Smooth muscle cell (in vitro differentiated cells): ENCODE results near the gene INHA. TPM values are rescaled to one million over a fixed set of nuclear protein-coding genes. Genes with fewer than 3 reads are reported as not detected.

Experiments used
- DNase-seq: peaks from one replicate; lab custom pipeline; 2025; ENCODE audit not compliant: unreplicated experiment; lab: John Stamatoyannopoulos, UW
- H2AFZ ChIP-seq: fragments of 200-600 bp; sonication (generic); 2 replicates; pipeline ENCODE4 v1.6.0; 2016; ENCODE audit warnings: antibody characterized with exemption, low read depth, mild to moderate bottlenecking
- H3F3A ChIP-seq: fragments of 200-600 bp; sonication (generic); 2 replicates; pipeline ENCODE4 v1.6.0; 2017; ENCODE audit warnings: antibody characterized with exemption, low read depth
- H3K27ac ChIP-seq: fragments of 200-600 bp; sonication (generic); 2 replicates; pipeline ENCODE4 v1.5.1; 2016; ENCODE audit warnings: low read depth, mild to moderate bottlenecking
- H3K27me3 ChIP-seq: fragments of 200-600 bp; sonication (generic); 2 replicates; pipeline ENCODE4 v1.6.1; 2016; ENCODE audit warnings: low read depth, mild to moderate bottlenecking
- H3K36me3 ChIP-seq: fragments of 200-600 bp; sonication (generic); 2 replicates; pipeline ENCODE4 v1.5.1; 2016; ENCODE audit warnings: low read depth
- H3K4me1 ChIP-seq: fragments of 200-600 bp; sonication (generic); 2 replicates; pipeline ENCODE4 v1.5.1; 2016; ENCODE audit warnings: low read depth
- H3K4me2 ChIP-seq: fragments of 200-600 bp; sonication (generic); 2 replicates; pipeline ENCODE4 v1.6.0; 2016; ENCODE audit warnings: mild to moderate bottlenecking
- H3K4me3 ChIP-seq: fragments of 200-600 bp; sonication (generic); 2 replicates; pipeline ENCODE4 v1.5.1; 2016; ENCODE audit warnings: mild to moderate bottlenecking
- H3K79me2 ChIP-seq: fragments of 200-600 bp; sonication (generic); 2 replicates; pipeline ENCODE4 v1.6.0; 2016; ENCODE audit warnings: low read depth, mild to moderate bottlenecking
- H3K9ac ChIP-seq: fragments of 200-600 bp; sonication (generic); 2 replicates; pipeline ENCODE4 v1.6.0; 2016; ENCODE audit warnings: low read depth
- H3K9me3 ChIP-seq: fragments of 200-600 bp; sonication (generic); replicated peaks from 2 replicates; pipeline ENCODE4 v1.5.1; 2016; ENCODE audit warnings: low read depth
- H4K20me1 ChIP-seq: fragments of 200-600 bp; sonication (generic); 2 replicates; pipeline ENCODE4 v1.6.0; 2016; ENCODE audit warnings: low read depth
- WGBS: methylation state at CpG from one replicate; pipeline ENCODE4 v1.1.7; 2016; ENCODE audit warnings: low lambda C conversion rate; 5-methylcytosine and 5-hydroxymethylcytosine counted together
- polyA plus RNA-seq: library from polyadenylated mRNA; unstranded; fragments of >200 nt; fragmentation: Nextera tagmentation; extraction: Ambion mirVana; gene quantifications from 2 replicates; pipeline ENCODE4 v1.2.1, GENCODE V29; 2016
- total RNA-seq: library from RNA; depleted of rRNA; stranded (reverse); fragments of >200 nt; gene quantifications from 2 replicates; pipeline ENCODE4 v1.2.3, GENCODE V29; 2014
- TF ChIP-seq, protein P1 (sequence below): fragments of 200-600 bp; sonication (generic); IDR thresholded peaks from 2 replicates; pipeline ENCODE4 v1.5.1; 2017; ENCODE audit warnings: borderline replicate concordance, mild to moderate bottlenecking, antibody characterized with exemption; ENCODE audit not compliant: insufficient read depth, poor library complexity, severe bottlenecking

INHA gene
- total and polyA plus RNA-seq, 2 experiments from 2014 or later = 4.0 to 4.3 TPM

DNA sequence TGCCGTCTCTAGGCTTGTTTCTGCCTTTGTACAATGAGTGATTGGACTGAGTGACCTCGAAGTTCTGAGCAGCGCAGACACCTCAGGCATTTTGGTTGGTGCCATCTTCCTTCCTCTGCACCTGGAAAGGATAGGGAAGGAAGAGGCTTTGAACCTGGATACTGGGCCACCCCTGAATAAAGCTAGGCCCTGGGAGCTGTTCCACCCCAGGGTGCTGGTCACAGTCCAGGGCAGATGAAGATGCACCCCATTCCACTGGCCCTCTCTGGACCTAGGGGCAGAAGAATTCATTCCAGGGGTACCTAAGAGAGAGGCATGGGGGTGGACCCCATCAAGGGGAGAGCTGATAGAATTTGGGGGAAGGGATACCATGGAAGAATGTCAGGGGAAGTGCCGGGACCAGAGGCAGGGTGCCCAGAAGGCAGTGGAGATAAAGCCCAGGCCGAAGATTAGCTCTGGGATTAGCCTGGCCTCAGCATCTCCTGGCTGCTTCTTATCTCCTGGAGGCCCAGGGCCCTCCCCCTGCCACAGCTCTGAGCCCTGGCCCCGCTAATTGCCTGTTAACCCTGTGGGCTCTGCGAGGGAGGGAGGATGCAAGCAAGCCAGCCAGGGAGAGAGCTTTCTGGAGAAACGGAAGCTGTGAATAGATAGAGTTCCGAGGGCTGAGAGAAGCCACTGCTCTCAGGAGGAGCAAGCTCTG lies 46.4 kb upstream of the INHA start:
- H2AFZ ChIP-seq = no peak overlapping the region

DNA sequence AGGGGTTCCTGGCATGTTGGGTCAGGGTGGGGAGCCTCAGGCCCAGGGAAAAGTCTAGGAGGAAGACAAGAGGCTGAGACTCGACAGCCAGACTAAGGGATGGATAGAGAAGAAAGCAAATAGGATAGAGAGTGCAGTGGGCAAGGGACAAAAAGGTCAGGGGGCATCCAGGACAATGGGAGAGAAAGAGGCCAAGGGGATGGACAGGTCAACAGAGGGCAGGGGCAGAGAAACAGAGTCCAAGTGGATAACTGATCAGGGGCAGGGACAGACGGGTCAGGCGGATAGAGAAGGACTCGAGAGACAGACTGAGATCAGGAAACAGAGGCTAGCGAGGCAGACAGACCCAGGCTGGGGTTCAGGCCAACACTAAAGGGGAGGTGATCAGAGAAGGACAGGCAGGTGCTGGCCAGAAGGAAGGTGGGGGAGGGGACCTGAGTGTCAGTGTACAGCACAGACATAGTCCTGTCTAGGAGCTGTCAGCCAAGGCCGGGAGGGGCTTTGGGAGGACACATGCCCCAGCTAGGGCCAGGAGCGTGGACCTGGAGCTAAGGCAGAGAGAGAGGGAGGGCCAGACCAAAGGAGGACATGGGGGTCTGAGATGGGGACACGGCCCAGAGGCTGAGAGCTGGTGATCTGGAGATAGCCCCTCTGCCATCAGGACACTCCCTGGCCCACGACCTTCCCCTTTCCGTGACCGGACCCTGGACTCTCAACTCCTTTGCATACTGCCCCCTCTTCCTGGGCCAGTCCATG lies 45.6 kb upstream of the INHA start:
- peaks cover 41% of the 10 kb centered on the region for H3K4me1 ChIP-seq
- H3K79me2 ChIP-seq = no peaks in the 10 kb centered on the region
- no peak overlapping the region for H3K4me3 ChIP-seq
- no peak overlapping the region for H3K9ac ChIP-seq
- no peak overlapping the region for H3K27ac ChIP-seq
- H4K20me1 ChIP-seq = peaks cover 4% of the 10 kb centered on the region
- no peak for DNase-seq
- WGBS = 71% methylated on average over 10 of the region's 11 CpGs
- peak overlapping the region; percentile 54 for H3K4me2 ChIP-seq
- no peaks in the 10 kb centered on the region for H3K36me3 ChIP-seq
- H3K9me3 ChIP-seq = no peaks in the 10 kb centered on the region
- no peaks in the 10 kb centered on the region for H3F3A ChIP-seq
- H3K27me3 ChIP-seq = no peaks in the 10 kb centered on the region
- TF ChIP-seq, protein P1, sequence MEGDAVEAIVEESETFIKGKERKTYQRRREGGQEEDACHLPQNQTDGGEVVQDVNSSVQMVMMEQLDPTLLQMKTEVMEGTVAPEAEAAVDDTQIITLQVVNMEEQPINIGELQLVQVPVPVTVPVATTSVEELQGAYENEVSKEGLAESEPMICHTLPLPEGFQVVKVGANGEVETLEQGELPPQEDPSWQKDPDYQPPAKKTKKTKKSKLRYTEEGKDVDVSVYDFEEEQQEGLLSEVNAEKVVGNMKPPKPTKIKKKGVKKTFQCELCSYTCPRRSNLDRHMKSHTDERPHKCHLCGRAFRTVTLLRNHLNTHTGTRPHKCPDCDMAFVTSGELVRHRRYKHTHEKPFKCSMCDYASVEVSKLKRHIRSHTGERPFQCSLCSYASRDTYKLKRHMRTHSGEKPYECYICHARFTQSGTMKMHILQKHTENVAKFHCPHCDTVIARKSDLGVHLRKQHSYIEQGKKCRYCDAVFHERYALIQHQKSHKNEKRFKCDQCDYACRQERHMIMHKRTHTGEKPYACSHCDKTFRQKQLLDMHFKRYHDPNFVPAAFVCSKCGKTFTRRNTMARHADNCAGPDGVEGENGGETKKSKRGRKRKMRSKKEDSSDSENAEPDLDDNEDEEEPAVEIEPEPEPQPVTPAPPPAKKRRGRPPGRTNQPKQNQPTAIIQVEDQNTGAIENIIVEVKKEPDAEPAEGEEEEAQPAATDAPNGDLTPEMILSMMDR = no peak
- H2AFZ ChIP-seq = no peak overlapping the region

More for the DNA sequence above, 46.4 kb upstream of the INHA start:
- Histone ChIP-seq H3K79me2 (no peaks in the 10 kb centered on the region), H3K4me3 (no peak overlapping the region), H3K4me2 (peak overlapping the region; percentile 54), H3K9ac (no peak overlapping the region), H3K4me1 (peaks cover 47% of the 10 kb centered on the region), H3K27me3 (no peaks in the 10 kb centered on the region), H3K36me3 (no peaks in the 10 kb centered on the region), H3K27ac (no peak overlapping the region), H3K9me3 (no peaks in the 10 kb centered on the region), H4K20me1 (peaks cover 5% of the 10 kb centered on the region), H3F3A (no peaks in the 10 kb centered on the region)
- 33% methylated on average over 9 of the region's 9 CpGs for WGBS
- TF ChIP-seq, protein P1 = no peak
- DNase-seq = no peak

DNA sequence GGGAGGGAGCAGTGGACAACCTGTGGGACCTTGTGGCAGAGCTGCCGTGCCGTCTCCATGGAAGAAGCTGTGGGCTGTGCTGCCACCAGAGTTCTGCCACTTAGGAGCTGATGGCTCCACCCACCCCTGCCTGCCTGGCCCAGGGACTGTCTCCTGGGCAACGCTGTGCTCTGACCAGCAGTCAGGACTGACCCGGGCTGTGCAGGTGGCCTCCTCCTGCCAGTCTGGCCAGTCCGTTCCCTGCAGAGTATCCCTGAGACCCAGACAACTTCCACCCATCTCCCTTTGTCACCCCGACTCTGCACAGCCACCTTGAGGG lies 45.1 kb upstream of the INHA start:
- peaks cover 36% of the 10 kb centered on the region for H3K4me1 ChIP-seq
- 51% methylated on average over 6 of the region's 6 CpGs for WGBS
- TF ChIP-seq, protein P1 = no peak
- no peaks in the 10 kb centered on the region for H3K9me3 ChIP-seq
- H4K20me1 ChIP-seq = no peaks in the 10 kb centered on the region
- H3K27ac ChIP-seq = no peak overlapping the region
- H3K9ac ChIP-seq = no peak overlapping the region
- H3K27me3 ChIP-seq = no peaks in the 10 kb centered on the region
- H3F3A ChIP-seq = no peaks in the 10 kb centered on the region
- no peak overlapping the region for H3K4me3 ChIP-seq
- no peak for DNase-seq
- no peaks in the 10 kb centered on the region for H3K79me2 ChIP-seq
- H3K4me2 ChIP-seq = peak overlapping the region; percentile 54
- no peaks in the 10 kb centered on the region for H3K36me3 ChIP-seq
- no peak overlapping the region for H2AFZ ChIP-seq

DNA sequence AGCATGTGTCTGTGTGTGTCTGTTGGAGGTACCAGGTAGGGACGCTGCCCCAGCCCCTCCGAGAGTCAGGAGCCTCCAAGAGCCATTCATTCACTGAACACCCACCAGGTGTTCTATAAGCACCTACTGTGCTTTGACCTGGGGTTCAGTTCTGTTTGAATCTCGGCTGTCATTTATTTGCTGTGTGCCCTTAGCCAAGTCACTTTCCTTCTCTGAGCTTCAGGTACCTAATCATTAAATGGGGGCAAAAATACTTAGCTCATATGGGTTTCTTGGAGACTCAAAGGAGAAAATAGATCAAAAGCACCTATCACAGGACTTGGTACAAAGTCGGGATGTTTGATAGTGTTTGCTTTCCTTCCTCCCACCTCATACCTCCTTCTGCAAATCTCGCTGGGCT lies 44.6 kb upstream of the INHA start:
- H3K9ac ChIP-seq = no peak overlapping the region
- H4K20me1 ChIP-seq = no peaks in the 10 kb centered on the region
- H3K4me1 ChIP-seq = peaks cover 33% of the 10 kb centered on the region

More for the DNA sequence above, 44.6 kb upstream of the INHA start:
- no peak for DNase-seq
- H3K4me3 ChIP-seq = no peak overlapping the region
- TF ChIP-seq, protein P1 = no peak
- H3K36me3 ChIP-seq = no peaks in the 10 kb centered on the region
- no peaks in the 10 kb centered on the region for H3K79me2 ChIP-seq
- H3F3A ChIP-seq = no peaks in the 10 kb centered on the region
- H3K27ac ChIP-seq = no peak overlapping the region
- no peaks in the 10 kb centered on the region for H3K27me3 ChIP-seq
- H2AFZ ChIP-seq = no peak overlapping the region
- 90% methylated on average over 5 of the region's 5 CpGs for WGBS
- H3K4me2 ChIP-seq = no peak overlapping the region
- H3K9me3 ChIP-seq = no peaks in the 10 kb centered on the region
